Measurements from ENCODE around the gene PRKCZ. TPM values are rescaled to one million over a fixed set of nuclear protein-coding genes. Genes with fewer than 3 reads are reported as not detected.
A peak's percentile ranks its signal among the peaks of the same experiment; 100 is the strongest.

PRKCZ gene
- total and polyA plus RNA-seq, 9 of the 15 experiments (the other 6 are each of a cell fraction or from before 2014, with no cell fraction given) = 0.07 to 3.1 (median 1.3) TPM

- TF ChIP-seq THRA (IDR thresholded peaks at IDR 0.05) = no peak
- TF ChIP-seq CTBP1 (IDR thresholded peaks at IDR 0.05; ENCODE audit: borderline replicate concordance) = peak; percentile 66; the same call in 1 of the 2 replicates
- peak; percentile 72; the same call in 1 of the 2 replicates for TF ChIP-seq MTA3 (IDR thresholded peaks at IDR 0.05; ENCODE audit: borderline replicate concordance)
- no peak for TF ChIP-seq ID3 (CRISPR knock-in tag; IDR thresholded peaks at IDR 0.05)
- TF ChIP-seq ID3 (tag; IDR thresholded peaks at IDR 0.05) = peak; percentile 76; the same call in 1 of the 2 replicates
- no peak for TF ChIP-seq TAF9B (IDR thresholded peaks at IDR 0.05; ENCODE audit: partially characterized antibody)
- TF ChIP-seq ZNF740 (CRISPR knock-in tag; IDR thresholded peaks at IDR 0.05) = peak; percentile 60
- TF ChIP-seq ZNF740 (tag; IDR thresholded peaks at IDR 0.05) = peak in 1 of 2 experiments; percentile 7; a peak in 1 of 4 replicates
- no peak for TF ChIP-seq MIER1 (IDR thresholded peaks at IDR 0.05; ENCODE audit: low read depth)
- no peak for TF ChIP-seq ARHGAP35 (IDR thresholded peaks at IDR 0.05; ENCODE audit: partially characterized antibody)
- no peak for TF ChIP-seq SMAD1 (IDR thresholded peaks at IDR 0.05; ENCODE audit: low read depth, low read length, partially characterized antibody)
- no peak for TF ChIP-seq JUNB (CRISPR knock-in tag; conservative IDR thresholded peaks at IDR 0.05)
- TF ChIP-seq ZNF583 (CRISPR knock-in tag; IDR thresholded peaks at IDR 0.05) = peak; percentile 59; the same call in 1 of the 2 replicates
- TF ChIP-seq BRD4 (IDR thresholded peaks at IDR 0.05) = no peak; the same call in 1 of the 2 replicates
- 0 out of 2 replicates have a peak, but pooled peaks have one; percentile 35 for TF ChIP-seq CREB1 (IDR thresholded peaks at IDR 0.05)
- TF ChIP-seq CREB1 (CRISPR knock-in tag; IDR thresholded peaks at IDR 0.05) = peak; percentile 60; the same call in 1 of the 2 replicates
- no peak for TF ChIP-seq ELK3 (CRISPR knock-in tag; IDR thresholded peaks at IDR 0.05)
- no peak for TF ChIP-seq COPS2 (conservative IDR thresholded peaks at IDR 0.05)
- no peak for TF ChIP-seq MYNN (IDR thresholded peaks at IDR 0.05)
- TF ChIP-seq MYNN (CRISPR knock-in tag; IDR thresholded peaks at IDR 0.05) = no peak
- TF ChIP-seq E2F4 (CRISPR knock-in tag; IDR thresholded peaks at IDR 0.05; ENCODE audit: low read depth) = no peak
- peak in 1 of 2 experiments; percentile 63; a peak in 2 of 4 replicates for TF ChIP-seq HDAC1 (IDR thresholded peaks at IDR 0.05)
- no peak for TF ChIP-seq SNIP1 (IDR thresholded peaks at IDR 0.05; ENCODE audit: low read depth)
Observed at GRCh38 chr1:2175681-2176454, 125.7 kb downstream of the PRKCZ start (continued).
